ENCODE measurements around the gene THSD7A. TPM values are rescaled to one million over a fixed set of nuclear protein-coding genes. Genes with fewer than 3 reads are reported as not detected.

THSD7A gene
- total and polyA plus RNA-seq, 2 of the 8 experiments (the other 6 are each of a cell fraction or from before 2014, with no cell fraction given), result 0.44 to 1.2 TPM

- H3K23me2 ChIP-seq (ENCODE audit: low read depth, low read length), result peaks cover 2% of the 10 kb centered on the region; the same call in 1 of the 2 replicates
- POLR2A ChIA-PET (ENCODE audit: partially characterized antibody), result no interaction called here
- H3K36me3 ChIP-seq (ENCODE audit: control insufficient read depth in 2 of 4, insufficient read depth in 4 of 4, low read length in 3 of 4), result no peaks in the 10 kb centered on the region
- H3K79me2 ChIP-seq (ENCODE audit: control insufficient read depth in 1 of 2, insufficient read depth in 2 of 2, low read length in 2 of 2), result no peaks in the 10 kb centered on the region
- H3K9ac ChIP-seq (replicated peaks in 1 of 4; ENCODE audit: extremely low read depth in 1 of 4, low read depth in 3 of 4, low read length in 3 of 4), result no peak overlapping the region
- no peak overlapping the region for H2AFZ ChIP-seq (ENCODE audit: low read length)
- H3K9me3 ChIP-seq (ENCODE audit: insufficient read depth in 2 of 2, low read depth in 1 of 2, low read length in 1 of 2), result no peaks in the 10 kb centered on the region
- H2BK12ac ChIP-seq (ENCODE audit: low read depth, low read length), result no peak overlapping the region
- no peak overlapping the region for H3K4ac ChIP-seq (replicated peaks; ENCODE audit: insufficient read length, low read depth, low read length)
- H3K27me3 ChIP-seq (replicated peaks in 1 of 4; ENCODE audit: control insufficient read depth in 3 of 4, extremely low read depth in 1 of 4, insufficient read depth in 3 of 4, low read length in 3 of 4), result no peaks in the 10 kb centered on the region
- H3K79me1 ChIP-seq (ENCODE audit: low read depth, low read length), result no peaks in the 10 kb centered on the region
- TF ChIP-seq GTF2F1 (IDR thresholded peaks at IDR 0.05; ENCODE audit: borderline replicate concordance, low read depth, low read length) (no peak), EGR1 (IDR thresholded peaks at IDR 0.05; ENCODE audit: borderline replicate concordance, low read depth, low read length) (no peak)
- peaks cover 0 to 5% (median 2%) of the 10 kb centered on the region in 4 experiments; a peak in 3 of 7 replicates for H3K4me1 ChIP-seq (replicated peaks in 1 of 4; ENCODE audit: control insufficient read depth in 3 of 4, insufficient read depth in 4 of 4, low read length in 3 of 4)
- H2BK15ac ChIP-seq (ENCODE audit: low read length), result no peak overlapping the region
- no peak overlapping the region for H2AK5ac ChIP-seq (ENCODE audit: low read depth, low read length)
- H3K56ac ChIP-seq (replicated peaks; ENCODE audit: insufficient read length, low read depth, low read length), result no peak overlapping the region
- no peak overlapping the region for H2BK20ac ChIP-seq (ENCODE audit: low read length)
- H3K18ac ChIP-seq (ENCODE audit: extremely low read depth, low read length), result no peak overlapping the region
- H4K5ac ChIP-seq (ENCODE audit: insufficient read length, low read depth, low read length), result no peak overlapping the region
- H3K23ac ChIP-seq (ENCODE audit: insufficient read length), result no peak overlapping the region
- H3K14ac ChIP-seq (ENCODE audit: insufficient read length), result no peak overlapping the region
- H4K8ac ChIP-seq (ENCODE audit: extremely low read depth, insufficient read depth, low read length), result no peak overlapping the region
- FAIRE-seq, result no peak
- CTCF ChIA-PET (ENCODE audit: partially characterized antibody), result interaction anchor here (0.8 to 1.0 kb wide), 3 partner anchors 10 to 15 kb away, joined by 3 to 5 read pairs (median 4); no protein-coding TSS in a partner anchor
- H3K4me3 ChIP-seq (ENCODE audit: extremely low read depth in 1 of 4, insufficient read depth in 2 of 4, low read depth in 3 of 4, low read length in 4 of 4), result no peak overlapping the region
- no peak overlapping the region for H2BK5ac ChIP-seq (ENCODE audit: low read depth, low read length)
- no peak overlapping the region for H3K4me2 ChIP-seq (ENCODE audit: insufficient read depth in 1 of 2, low read depth in 2 of 2, low read length in 2 of 2)
- H2BK120ac ChIP-seq (replicated peaks; ENCODE audit: low read depth, low read length), result no peak overlapping the region
- H3K27ac ChIP-seq (ENCODE audit: low read depth, low read length), result no peak overlapping the region
- H4K91ac ChIP-seq (replicated peaks; ENCODE audit: insufficient read length, low read length), result no peak overlapping the region
- WGBS, 2 experiments (ENCODE audit: extremely low coverage in 1 of 2, insufficient coverage in 1 of 2, insufficient read length in 1 of 2, insufficient replicate concordance in 2 of 2, low coverage in 1 of 2, low lambda C conversion rate in 2 of 2, missing lambda C conversion rate in 1 of 2), result 93% methylated on average over 4 of the region's 4 CpGs; no CpG with 5 or more reads in 1 of the 2 experiments
- DNase-seq (ENCODE audit: low read depth in 1 of 2, low spot score in 2 of 2), result no peak
- no peaks in the 10 kb centered on the region for H4K20me1 ChIP-seq (replicated peaks in 1 of 2; ENCODE audit: control insufficient read depth in 1 of 2, insufficient read depth in 2 of 2, low read length in 2 of 2)
Observed at GRCh38 chr7:11818281-11818680, 13.7 kb downstream of the THSD7A start.

Measured in H1 (cell line).